GM21717 (cell line): Measurements from ENCODE around the gene MRPL28.
"Not testable (repeated sequence)": the region's sequence is repeated elsewhere in the genome, so short reads cannot be mapped to it uniquely, and the experiment has no call there.

Source experiments
- ATAC-seq: cut with Tn5 transposase; IDR thresholded peaks from one replicate; pipeline ENCODE4 v1.9.1; 2021; ENCODE audit warnings: mild to moderate bottlenecking, moderate library complexity; ENCODE audit not compliant: unreplicated experiment

The MRPL28 gene

DNA sequence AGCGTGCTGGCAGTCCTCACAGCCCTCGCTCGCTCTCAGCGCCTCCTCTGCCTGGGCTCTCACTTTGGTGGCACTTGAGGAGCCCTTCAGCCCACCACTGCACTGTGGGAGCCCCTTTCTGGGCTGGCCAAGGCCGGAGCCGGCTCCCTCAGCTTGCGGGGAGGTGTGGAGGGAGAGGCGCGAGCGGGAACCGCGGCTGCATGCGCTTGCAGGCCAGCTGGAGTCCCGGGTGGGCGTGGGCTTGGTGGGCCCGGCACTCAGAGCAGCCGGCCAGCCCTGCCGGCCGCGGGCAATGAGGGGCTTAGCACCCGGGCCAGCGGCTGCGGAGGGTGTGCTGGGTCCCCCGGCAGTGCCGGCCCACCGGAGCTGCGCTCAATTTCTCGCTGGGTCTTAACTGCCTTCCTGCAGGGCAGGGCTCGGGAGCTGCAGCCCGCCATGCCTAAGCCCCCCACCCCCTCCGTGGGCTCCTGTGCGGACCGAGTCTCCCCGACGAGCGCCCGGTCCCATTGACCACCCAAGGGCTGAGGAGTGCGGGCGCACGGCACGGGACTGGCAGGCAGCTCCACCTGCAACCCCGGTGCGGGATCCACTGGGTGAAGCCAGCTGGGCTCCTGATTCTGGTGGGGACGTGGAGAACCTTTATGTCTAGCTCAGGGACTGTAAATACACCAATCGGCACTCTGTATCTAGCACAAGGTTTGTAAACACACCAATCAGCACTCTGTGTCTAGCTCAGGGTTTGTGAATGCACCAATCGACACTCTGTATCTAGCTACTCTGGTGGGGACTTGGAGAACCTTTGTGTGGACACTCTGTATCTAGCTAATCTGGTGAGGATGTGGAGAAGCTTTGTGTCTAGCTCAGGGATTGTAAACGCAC is 29.0 kb downstream of the MRPL28 start:
- ATAC-seq, result not testable (repeated sequence)

DNA sequence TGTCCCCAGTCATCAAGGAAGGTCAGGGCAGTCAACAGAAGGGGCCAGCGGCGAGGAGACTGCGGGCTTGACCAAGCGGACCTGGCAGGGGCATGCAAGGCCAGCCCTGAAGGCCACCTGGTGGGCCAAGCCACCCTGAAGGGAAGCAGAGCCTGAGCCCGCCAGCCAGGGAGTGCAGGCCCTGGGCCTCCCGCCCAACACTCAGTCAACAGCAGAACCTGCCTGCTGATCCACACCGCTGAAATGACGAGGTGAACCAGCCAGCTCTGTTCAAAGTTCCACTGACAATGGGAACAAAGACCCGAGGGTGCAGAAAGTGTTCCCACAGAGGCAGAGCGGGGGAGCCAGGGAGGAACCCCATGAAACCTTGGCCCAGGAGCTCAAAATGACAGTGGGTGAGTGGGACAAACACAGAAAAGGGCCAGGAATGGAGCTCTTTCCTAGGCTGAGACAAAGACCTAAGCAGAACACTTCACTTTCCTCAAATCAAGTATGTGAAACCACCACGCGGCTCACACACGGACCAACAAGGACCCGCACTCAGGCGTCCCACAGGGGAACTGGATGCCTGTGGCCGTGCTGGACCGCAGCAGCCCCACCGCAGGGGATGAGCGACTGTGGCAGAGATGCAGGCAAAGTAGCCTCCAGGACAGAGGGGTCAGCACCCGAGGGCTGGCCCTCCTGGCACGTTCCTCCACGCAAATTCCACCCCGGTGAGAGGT is 29.8 kb downstream of the MRPL28 start:
- no peak for ATAC-seq

DNA sequence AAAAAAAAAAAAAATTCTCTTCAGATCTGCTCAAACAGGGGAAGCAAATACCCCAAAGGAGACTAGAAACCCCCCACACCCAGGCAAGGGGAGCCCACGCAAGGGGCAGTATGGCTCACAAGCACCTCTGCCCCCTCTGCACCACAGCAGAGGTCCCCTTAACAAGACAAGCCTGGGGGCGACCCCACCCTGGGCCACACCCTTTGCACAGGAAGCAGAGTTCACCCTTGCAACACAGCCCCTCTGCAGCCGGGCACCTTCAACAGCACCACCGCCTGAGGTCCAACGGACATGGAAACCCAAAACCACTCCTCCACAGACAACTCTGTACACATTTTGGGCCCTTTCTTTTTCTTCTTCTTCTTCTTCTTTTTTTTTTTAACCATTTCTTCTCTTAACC is 30.7 kb downstream of the MRPL28 start:
- ATAC-seq, result no peak

- no peak for ATAC-seq
Measured at GRCh38 chr16:337975-338575, 32.3 kb downstream of the MRPL28 start.

- ATAC-seq, result no peak
Measured at GRCh38 chr16:337437-337836, 32.9 kb downstream of the MRPL28 start.

DNA sequence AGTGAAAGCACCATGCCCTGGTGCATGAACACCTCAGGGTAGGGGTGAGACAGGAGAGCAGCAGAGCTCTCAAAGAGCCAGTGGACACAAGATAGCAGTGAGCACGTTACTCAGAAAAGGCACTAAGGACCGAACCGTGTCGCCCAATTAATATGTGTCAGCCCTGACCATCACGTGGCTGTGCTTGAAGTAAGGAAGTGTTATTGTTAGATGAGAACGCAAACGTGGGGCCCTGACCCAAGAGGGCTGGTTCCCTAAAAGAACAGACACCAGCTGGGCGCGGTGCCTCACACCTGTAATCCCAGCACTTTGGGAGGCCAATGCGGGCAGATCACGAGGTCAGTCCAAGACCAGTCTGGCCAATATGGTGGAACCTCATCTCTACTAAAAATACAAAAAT is 34.1 kb downstream of the MRPL28 start:
- ATAC-seq, result no peak

DNA sequence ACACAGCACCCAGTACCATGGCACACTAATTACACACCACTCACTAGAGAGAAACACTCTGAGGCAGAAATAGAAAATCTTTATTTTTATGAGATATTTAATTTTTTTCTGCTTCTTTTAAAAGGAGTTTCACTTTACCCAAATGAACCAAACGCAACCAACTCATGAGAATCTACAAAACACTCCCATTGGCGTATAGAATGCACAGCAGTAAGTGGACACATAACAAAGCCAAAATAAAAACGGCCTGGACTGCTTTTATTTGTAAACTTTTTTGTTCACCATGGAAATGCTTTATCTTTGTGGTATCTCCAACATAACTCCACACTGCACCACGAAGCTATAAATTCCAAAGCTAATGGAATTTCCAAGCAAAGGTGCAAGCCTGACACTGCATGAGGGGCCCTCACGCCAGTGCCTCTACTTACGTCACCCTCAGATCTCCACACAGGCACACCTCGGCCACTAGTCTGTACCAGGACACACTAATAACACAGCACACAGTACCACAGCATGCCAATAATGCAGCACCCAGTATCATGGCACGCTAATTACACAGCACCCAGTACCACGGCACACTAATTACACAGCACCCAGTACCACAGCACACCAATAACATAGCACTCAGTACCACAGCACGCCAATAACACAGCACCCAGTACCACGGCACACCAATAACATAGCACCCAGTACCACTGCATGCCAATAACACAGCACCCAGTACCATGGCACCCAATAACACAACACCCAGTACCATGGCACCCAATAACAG is 35.3 kb downstream of the MRPL28 start:
- ATAC-seq, result not testable (repeated sequence)

DNA sequence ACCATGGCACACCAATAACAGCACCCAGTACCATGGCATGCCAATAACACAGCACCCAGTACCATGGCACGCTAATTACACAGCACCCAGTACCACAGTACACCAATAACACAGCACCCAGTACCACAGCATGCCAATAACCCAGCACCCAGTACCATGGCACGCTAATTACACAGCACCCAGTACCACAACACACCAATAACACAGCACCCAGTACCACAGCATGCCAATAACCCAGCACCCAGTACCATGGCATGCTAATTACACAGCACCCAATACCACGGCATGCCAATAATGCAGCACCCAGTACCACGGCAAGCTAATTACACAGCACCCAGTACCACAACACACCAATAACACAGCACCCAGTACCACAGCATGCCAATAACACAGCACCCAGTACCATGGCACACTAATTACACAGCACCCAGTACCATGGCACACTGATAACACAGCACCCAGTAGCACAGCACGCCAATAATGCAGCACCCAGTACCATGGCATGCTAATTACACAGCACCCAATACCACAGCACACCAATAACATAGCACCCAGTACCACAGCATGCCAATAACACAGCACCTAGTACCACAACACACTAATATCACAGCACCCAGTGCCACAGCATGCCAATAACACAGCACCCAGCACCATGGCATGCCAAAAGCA is 36.0 kb downstream of the MRPL28 start:
- ATAC-seq, result not testable (repeated sequence)

GRCh38 chr16:333406-334094 is 36.8 kb downstream of the MRPL28 start:
- ATAC-seq, result no peak

DNA sequence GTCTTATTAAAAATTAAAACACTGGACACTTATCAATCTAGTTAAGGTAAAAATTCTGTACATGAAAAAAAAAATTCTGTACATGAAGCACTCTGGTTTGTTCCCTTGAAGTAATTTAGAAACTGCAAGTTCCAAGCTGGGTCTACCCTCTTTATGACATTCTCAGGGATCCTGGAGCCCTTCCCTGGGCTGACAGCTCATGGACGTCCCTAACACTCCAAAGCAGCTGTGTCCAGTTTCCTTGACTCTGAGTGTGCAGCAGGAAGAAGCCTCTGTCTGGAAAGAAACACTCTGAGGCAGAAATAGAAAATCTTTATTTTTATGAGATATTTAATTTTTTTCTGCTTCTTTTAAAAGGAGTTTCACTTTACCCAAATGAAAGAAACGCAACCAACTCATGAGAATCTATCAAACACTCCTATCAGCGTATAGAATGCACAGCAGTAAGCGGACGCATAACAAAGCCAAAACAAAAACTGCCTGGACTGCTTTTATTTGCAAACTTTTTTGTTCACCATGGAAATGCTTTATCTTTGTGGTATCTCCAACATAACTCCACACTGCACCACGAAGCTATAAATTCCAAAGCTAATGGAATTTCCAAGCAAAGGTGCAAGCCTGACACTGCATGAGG is 39.0 kb downstream of the MRPL28 start:
- ATAC-seq, result not testable (repeated sequence)

DNA sequence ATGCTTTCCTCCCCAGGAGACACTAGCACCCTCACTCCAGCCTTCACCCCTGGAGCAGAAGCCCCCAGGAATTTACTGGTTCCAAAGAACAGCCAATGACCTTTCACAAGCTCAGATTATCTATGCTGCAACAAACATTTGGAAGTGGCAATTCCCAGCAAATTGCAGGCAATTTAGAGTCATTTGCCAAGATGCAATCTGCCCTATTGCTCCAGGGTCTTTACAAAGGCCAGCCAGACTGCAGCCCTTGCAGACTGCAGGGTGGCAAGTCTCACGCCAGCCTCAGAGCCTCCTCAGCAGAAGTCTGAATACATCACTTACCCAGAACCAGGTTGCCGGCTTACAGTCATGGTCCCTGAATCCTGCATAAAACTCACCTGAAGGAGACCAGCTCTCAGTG is 39.6 kb downstream of the MRPL28 start:
- ATAC-seq, result no peak

DNA sequence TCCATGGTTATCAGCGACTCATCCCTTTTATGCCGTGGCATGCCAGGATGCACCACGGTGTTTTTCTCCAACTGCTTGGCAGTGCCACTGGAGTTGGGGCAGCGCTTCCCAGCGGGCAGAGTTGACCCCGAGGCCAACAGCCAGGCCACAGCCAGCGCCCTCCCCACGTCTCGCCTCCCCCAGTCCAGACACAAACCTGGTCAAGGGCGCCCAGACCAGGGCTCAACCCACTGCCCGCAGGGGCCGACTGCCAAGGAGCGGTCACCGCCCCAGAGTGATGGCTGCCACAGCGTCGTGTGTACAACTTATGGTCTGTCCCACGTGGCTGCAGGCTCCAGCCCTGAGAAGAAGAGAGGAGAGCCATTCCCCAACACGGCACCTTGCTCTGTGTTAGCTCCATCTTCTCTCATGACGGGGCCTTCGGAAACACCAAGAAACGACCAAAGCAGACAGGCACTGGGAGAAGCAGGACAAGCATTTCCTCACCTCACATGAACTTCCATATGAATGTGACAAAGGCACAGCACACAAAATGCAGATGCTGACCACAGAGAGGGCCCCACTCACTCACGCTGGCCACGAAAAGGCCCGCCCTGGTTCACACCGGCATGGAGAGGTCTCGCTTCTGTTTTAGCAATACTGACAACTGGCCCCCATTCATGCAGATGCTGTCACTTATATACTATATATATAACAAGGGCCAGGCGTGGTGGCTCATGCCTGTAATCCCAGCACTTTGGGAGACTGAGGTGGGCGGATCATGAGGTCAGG is 44.8 kb downstream of the MRPL28 start:
- no peak for ATAC-seq

GRCh38 chr16:324451-325334 is 45.6 kb downstream of the MRPL28 start:
- no peak for ATAC-seq

- ATAC-seq, result no peak
Measured at GRCh38 chr16:324201-324450, 46.2 kb downstream of the MRPL28 start.

- ATAC-seq, result no peak
Measured at GRCh38 chr16:322476-323143, 47.7 kb downstream of the MRPL28 start.

- no peak for ATAC-seq
Measured at GRCh38 chr16:321532-321931, 48.8 kb downstream of the MRPL28 start.

DNA sequence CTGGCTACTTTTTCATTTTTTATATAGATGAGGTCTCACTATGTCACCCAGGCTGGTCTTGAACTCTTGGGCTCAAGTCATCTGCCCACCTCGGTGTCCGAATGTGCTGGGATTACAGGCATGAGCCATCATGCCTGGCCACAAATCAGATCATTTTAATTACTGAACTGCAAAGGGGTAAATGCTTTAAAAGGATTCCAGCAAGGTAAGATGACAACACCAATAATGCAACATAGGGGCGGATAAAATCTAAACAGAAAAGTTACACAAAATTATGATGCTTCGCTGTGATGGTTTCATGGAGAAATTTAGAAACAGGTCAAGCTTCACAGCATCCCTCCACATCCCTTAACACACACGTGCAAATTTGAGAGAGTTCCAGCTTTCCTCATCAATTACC is 50.1 kb downstream of the MRPL28 start:
- no peak for ATAC-seq
